ENCODE data around the gene CLTCL1.

DNA sequence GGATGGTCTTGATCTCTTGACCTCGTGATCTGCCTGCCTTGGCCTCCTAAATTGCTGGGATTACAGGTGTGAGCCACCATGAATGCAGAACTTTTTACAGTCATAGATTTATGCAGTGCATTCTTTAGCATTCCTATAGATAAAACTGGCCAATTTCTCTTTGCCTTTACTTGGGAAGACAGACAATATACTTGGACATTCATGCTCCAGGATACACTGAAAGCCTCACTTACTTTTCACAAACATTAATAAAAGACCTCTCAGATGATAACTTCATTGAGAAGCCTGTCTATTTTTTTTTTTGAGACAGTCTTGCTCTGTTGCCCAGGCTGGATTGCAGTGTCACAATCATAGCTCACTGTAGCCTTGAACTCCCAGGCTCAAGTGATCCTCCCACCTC lies 12.3 kb upstream of the CLTCL1 start:
- TF ChIP-seq GATA3 (IDR thresholded peaks at IDR 0.05; ENCODE audit: low read depth, low read length) (no peak), GATA2 (IDR thresholded peaks at IDR 0.05; ENCODE audit: low read depth, low read length) (no peak)

Data from SH-SY5Y (cell line).